Neural progenitor cell (in vitro differentiated cells): Measurements from ENCODE around the gene PYROXD2. TPM values are rescaled to one million over a fixed set of nuclear protein-coding genes. Genes with fewer than 3 reads are reported as not detected.

Experiments used
- DNase-seq: peaks from one replicate; pipeline ENCODE4 v3.0.0-alpha.2; 2016; ENCODE audit warnings: low spot score
- H2AFZ ChIP-seq: fragments of 200-600 bp; sonication (generic); replicated peaks from 2 replicates; pipeline ENCODE4 v1.6.1; 2016; ENCODE audit warnings: antibody characterized with exemption
- H3F3A ChIP-seq: fragments of 200-600 bp; sonication (generic); 2 replicates; pipeline ENCODE4 v1.6.1; 2016; ENCODE audit warnings: antibody characterized with exemption, low read depth
- H3K27ac ChIP-seq: fragments of 200-600 bp; sonication (generic); 2 replicates; pipeline ENCODE4 v1.5.1; 2016; ENCODE audit warnings: mild to moderate bottlenecking
- H3K27me3 ChIP-seq: fragments of 200-600 bp; sonication (generic); 2 replicates; pipeline ENCODE4 v1.6.1; 2016; ENCODE audit warnings: mild to moderate bottlenecking, moderate library complexity
- H3K36me3 ChIP-seq: fragments of 200-600 bp; sonication (generic); 2 replicates; pipeline ENCODE4 v1.5.1; 2016
- H3K4me1 ChIP-seq: fragments of 200-600 bp; sonication (generic); 2 replicates; pipeline ENCODE4 v1.6.1; 2016; ENCODE audit warnings: mixed run types
- H3K4me2 ChIP-seq: fragments of 200-600 bp; sonication (generic); 2 replicates; pipeline ENCODE4 v1.6.1; 2016
- H3K4me3 ChIP-seq: fragments of 200-600 bp; sonication (generic); 2 replicates; pipeline ENCODE4 v1.5.1; 2016
- H3K79me2 ChIP-seq: fragments of 200-600 bp; sonication (generic); 2 replicates; pipeline ENCODE4 v1.6.1; 2016; ENCODE audit warnings: low read depth
- H3K9ac ChIP-seq: fragments of 200-600 bp; sonication (generic); 2 replicates; pipeline ENCODE4 v1.6.1; 2016
- H3K9me3 ChIP-seq: fragments of 200-600 bp; sonication (generic); 2 replicates; pipeline ENCODE4 v1.5.1; 2016; ENCODE audit warnings: low read depth
- H4K20me1 ChIP-seq: fragments of 200-600 bp; sonication (generic); 2 replicates; pipeline ENCODE4 v1.6.1; 2016; ENCODE audit warnings: low read depth
- H3K27ac Mint-ChIP-seq: 3 replicates; pipeline ENCODE4 v1.8.0; 2021; ENCODE audit warnings: mixed read lengths
- H3K27me3 Mint-ChIP-seq: 2 replicates; pipeline ENCODE4 v1.8.0; 2022; ENCODE audit warnings: low read depth, mild to moderate bottlenecking, inconsistent platforms, moderate library complexity, mixed read lengths; ENCODE audit not compliant: insufficient read depth
- H3K36me3 Mint-ChIP-seq: 3 replicates; pipeline ENCODE4 v1.8.0; 2021; ENCODE audit warnings: mixed read lengths
- H3K4me1 Mint-ChIP-seq: 3 replicates; pipeline ENCODE4 v1.8.0; 2021; ENCODE audit warnings: mixed read lengths
- H3K4me3 Mint-ChIP-seq: 3 replicates; pipeline ENCODE4 v1.8.0; 2021; ENCODE audit warnings: mild to moderate bottlenecking, moderate library complexity, mixed read lengths
- H3K9me3 Mint-ChIP-seq: 3 replicates; pipeline ENCODE4 v1.8.0; 2020; ENCODE audit warnings: mixed read lengths
- EZH2 ChIP-seq: fragments of 200-600 bp; sonication (generic); IDR thresholded peaks from 2 replicates; pipeline ENCODE4 v1.6.1; 2017; ENCODE audit warnings: antibody characterized with exemption, mild to moderate bottlenecking, moderate library complexity
- EZH2phosphoT487 ChIP-seq: fragments of 200-600 bp; sonication (generic); IDR thresholded peaks from 2 replicates; pipeline ENCODE4 v1.6.1; 2017; ENCODE audit warnings: antibody characterized with exemption
- total RNA-seq: library from RNA; depleted of rRNA; stranded (reverse); fragments of >200 nt; gene quantifications from 2 replicates; pipeline ENCODE4 v1.2.3, GENCODE V29; 2015; ENCODE audit warnings: low replicate concordance
- TF ChIP-seq, protein P1 (sequence below): fragments of 200-600 bp; sonication (generic); IDR thresholded peaks from 2 replicates; pipeline ENCODE4 v1.5.1; 2017; ENCODE audit warnings: antibody characterized with exemption, mild to moderate bottlenecking

The PYROXD2 gene
- total RNA-seq, 1 donor from 2014 or later, result 10.5 TPM

DNA sequence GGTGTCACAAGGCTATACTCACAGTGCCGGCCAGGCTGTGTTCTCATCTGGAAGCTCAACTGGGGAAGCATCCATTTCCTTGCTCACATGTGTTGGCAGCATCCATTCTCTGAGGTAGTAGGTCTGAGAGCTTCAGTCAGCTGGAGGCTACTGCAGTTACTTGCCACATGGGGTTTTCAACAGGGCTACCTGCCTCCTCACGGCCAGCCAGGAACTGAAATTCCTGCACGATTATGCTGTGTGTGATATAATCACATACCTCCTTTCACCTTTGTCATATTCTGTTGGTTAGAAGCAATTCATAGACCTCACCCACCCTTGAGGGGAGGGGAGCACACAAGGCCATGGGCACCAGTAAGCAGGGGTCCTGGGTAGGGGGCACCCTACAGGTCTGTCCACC is 37.4 kb downstream of the PYROXD2 start:
- peaks cover 15% of the 10 kb centered on the region for H3K27me3 Mint-ChIP-seq
- H3K4me1 ChIP-seq, result peaks cover 9% of the 10 kb centered on the region
- peaks cover 16% of the 10 kb centered on the region for H3K4me1 Mint-ChIP-seq
- no peaks in the 10 kb centered on the region for H3K27me3 ChIP-seq
- H2AFZ ChIP-seq, result no peak overlapping the region
- H3K27ac ChIP-seq, result no peak overlapping the region
- H3K36me3 Mint-ChIP-seq, result no peaks in the 10 kb centered on the region
- no peaks in the 10 kb centered on the region for H3K36me3 ChIP-seq
- no peak overlapping the region for H3K4me2 ChIP-seq
- no peaks in the 10 kb centered on the region for H4K20me1 ChIP-seq
- H3K27ac Mint-ChIP-seq, result no peak overlapping the region
- TF ChIP-seq, protein P1, sequence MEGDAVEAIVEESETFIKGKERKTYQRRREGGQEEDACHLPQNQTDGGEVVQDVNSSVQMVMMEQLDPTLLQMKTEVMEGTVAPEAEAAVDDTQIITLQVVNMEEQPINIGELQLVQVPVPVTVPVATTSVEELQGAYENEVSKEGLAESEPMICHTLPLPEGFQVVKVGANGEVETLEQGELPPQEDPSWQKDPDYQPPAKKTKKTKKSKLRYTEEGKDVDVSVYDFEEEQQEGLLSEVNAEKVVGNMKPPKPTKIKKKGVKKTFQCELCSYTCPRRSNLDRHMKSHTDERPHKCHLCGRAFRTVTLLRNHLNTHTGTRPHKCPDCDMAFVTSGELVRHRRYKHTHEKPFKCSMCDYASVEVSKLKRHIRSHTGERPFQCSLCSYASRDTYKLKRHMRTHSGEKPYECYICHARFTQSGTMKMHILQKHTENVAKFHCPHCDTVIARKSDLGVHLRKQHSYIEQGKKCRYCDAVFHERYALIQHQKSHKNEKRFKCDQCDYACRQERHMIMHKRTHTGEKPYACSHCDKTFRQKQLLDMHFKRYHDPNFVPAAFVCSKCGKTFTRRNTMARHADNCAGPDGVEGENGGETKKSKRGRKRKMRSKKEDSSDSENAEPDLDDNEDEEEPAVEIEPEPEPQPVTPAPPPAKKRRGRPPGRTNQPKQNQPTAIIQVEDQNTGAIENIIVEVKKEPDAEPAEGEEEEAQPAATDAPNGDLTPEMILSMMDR, result no peak
- TF ChIP-seq EZH2phosphoT487 (no peak), EZH2 (no peak)
- H3K79me2 ChIP-seq, result no peaks in the 10 kb centered on the region
- no peak overlapping the region for H3K4me3 Mint-ChIP-seq
- H3K9me3 Mint-ChIP-seq, result peaks cover 2% of the 10 kb centered on the region
- no peaks in the 10 kb centered on the region for H3K9me3 ChIP-seq
- no peak overlapping the region for H3K4me3 ChIP-seq
- no peak overlapping the region for H3K9ac ChIP-seq
- H3F3A ChIP-seq, result no peaks in the 10 kb centered on the region
- no peak for DNase-seq

DNA sequence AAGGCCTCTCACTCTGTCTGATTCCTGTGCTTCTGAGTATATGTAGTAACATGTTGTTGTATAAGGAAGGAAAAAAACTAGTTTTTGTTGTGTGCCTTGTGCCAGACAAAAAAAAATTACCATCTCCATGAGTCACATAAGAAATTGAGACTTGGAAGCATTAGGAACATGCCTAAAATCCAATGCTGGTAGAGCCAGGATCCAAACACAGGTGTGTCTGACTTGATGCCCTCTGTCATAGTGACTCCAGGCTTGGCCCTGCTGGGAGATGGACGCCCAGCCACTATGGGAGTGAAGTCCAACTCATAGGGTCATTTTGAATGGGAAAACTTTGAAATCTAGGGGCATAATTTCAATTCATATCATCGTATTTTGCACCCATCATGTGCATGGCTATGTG is 38.0 kb downstream of the PYROXD2 start:
- Mint-ChIP-seq H3K27me3 (peaks cover 15% of the 10 kb centered on the region), H3K36me3 (no peaks in the 10 kb centered on the region), H3K27ac (no peak overlapping the region), H3K9me3 (peaks cover 2% of the 10 kb centered on the region), H3K4me1 (peaks cover 15% of the 10 kb centered on the region), H3K4me3 (no peak overlapping the region)
- no peak overlapping the region for H3K4me3 ChIP-seq
- no peaks in the 10 kb centered on the region for H3K9me3 ChIP-seq
- no peaks in the 10 kb centered on the region for H3F3A ChIP-seq
- TF ChIP-seq EZH2 (no peak), EZH2phosphoT487 (no peak)
- TF ChIP-seq, protein P1, result no peak
- H2AFZ ChIP-seq, result no peak overlapping the region
- no peak for DNase-seq
- H3K27ac ChIP-seq, result no peak overlapping the region
- no peaks in the 10 kb centered on the region for H3K27me3 ChIP-seq
- H3K36me3 ChIP-seq, result no peaks in the 10 kb centered on the region
- no peaks in the 10 kb centered on the region for H4K20me1 ChIP-seq
- H3K9ac ChIP-seq, result no peak overlapping the region
- H3K4me2 ChIP-seq, result no peak overlapping the region
- peaks cover 9% of the 10 kb centered on the region for H3K4me1 ChIP-seq
- no peaks in the 10 kb centered on the region for H3K79me2 ChIP-seq

DNA sequence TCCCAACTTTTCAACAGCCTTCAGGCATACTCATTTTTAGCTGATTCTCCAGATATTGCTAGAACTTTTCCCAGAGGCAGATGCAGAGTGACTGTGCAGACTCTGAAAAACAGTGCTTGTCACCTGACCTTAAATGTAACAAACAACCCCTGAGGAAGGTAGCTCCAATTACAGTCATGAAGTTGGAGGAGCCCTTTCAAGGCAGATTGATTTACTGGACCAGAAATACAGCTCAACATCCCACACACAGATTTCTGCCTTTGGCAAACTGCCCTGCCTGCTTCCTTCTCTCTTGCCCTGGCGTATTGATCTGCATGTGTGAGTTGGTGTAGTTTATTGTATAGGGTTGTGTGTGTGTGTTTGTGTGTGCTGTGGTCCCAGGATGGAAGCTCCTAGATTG is 38.5 kb downstream of the PYROXD2 start:
- Mint-ChIP-seq H3K4me1 (peaks cover 14% of the 10 kb centered on the region), H3K27ac (no peak overlapping the region), H3K9me3 (peaks cover 2% of the 10 kb centered on the region), H3K27me3 (peaks cover 15% of the 10 kb centered on the region), H3K36me3 (no peaks in the 10 kb centered on the region), H3K4me3 (no peak overlapping the region)
- TF ChIP-seq EZH2phosphoT487, result no peak
- TF ChIP-seq, protein P1, result no peak
- TF ChIP-seq EZH2, result no peak
- Histone ChIP-seq H3F3A (no peaks in the 10 kb centered on the region), H3K4me3 (no peak overlapping the region), H3K9ac (no peak overlapping the region), H3K36me3 (no peaks in the 10 kb centered on the region), H3K9me3 (no peaks in the 10 kb centered on the region), H3K4me2 (no peak overlapping the region), H3K79me2 (no peaks in the 10 kb centered on the region), H2AFZ (no peak overlapping the region), H3K27me3 (no peaks in the 10 kb centered on the region), H3K4me1 (peaks cover 9% of the 10 kb centered on the region), H4K20me1 (no peaks in the 10 kb centered on the region), H3K27ac (no peak overlapping the region)
- no peak for DNase-seq
